ENCODE data around the gene TNFAIP8.
"Not testable (repeated sequence)": the region's sequence is repeated elsewhere in the genome, so short reads cannot be mapped to it uniquely, and the experiment has no call there.

Gene TNFAIP8

GRCh38 chr5:119427060-119427459 is 71.2 kb downstream of the TNFAIP8 start:
- no peak for DNase-seq (ENCODE audit: low read depth)

- not testable (repeated sequence) for DNase-seq (ENCODE audit: low read depth)
Observed at GRCh38 chr5:119427596-119427995, 71.8 kb downstream of the TNFAIP8 start.

- not testable (repeated sequence) for DNase-seq (ENCODE audit: low read depth)
Observed at GRCh38 chr5:119428166-119428565, 72.3 kb downstream of the TNFAIP8 start.

GRCh38 chr5:119428574-119428973 is 72.8 kb downstream of the TNFAIP8 start:
- DNase-seq (ENCODE audit: low read depth), result not testable (repeated sequence)

GRCh38 chr5:119432674-119433237 is 76.9 kb downstream of the TNFAIP8 start:
- DNase-seq (ENCODE audit: low read depth), result not testable (repeated sequence)

- peak; percentile 54 for DNase-seq (ENCODE audit: low read depth)
Observed at GRCh38 chr5:119435436-119436132, 79.8 kb downstream of the TNFAIP8 start.

- DNase-seq (ENCODE audit: low read depth), result not testable (repeated sequence)
Observed at GRCh38 chr5:119437785-119438586, 82.2 kb downstream of the TNFAIP8 start.

GRCh38 chr5:119438587-119438917 is 82.7 kb downstream of the TNFAIP8 start:
- DNase-seq (ENCODE audit: low read depth), result not testable (repeated sequence)

GRCh38 chr5:119439140-119439631 is 83.4 kb downstream of the TNFAIP8 start:
- DNase-seq (ENCODE audit: low read depth), result no peak

GRCh38 chr5:119439632-119440031 is 83.8 kb downstream of the TNFAIP8 start:
- DNase-seq (ENCODE audit: low read depth), result not testable (repeated sequence)

- DNase-seq (ENCODE audit: low read depth), result not testable (repeated sequence)
Observed at GRCh38 chr5:119444643-119445042, 88.8 kb downstream of the TNFAIP8 start.

- no peak for DNase-seq (ENCODE audit: low read depth)
Observed at GRCh38 chr5:119445544-119445943, 89.7 kb downstream of the TNFAIP8 start.
